ENCODE data around the gene YDJC. TPM values are rescaled to one million over a fixed set of nuclear protein-coding genes. Genes with fewer than 3 reads are reported as not detected.
"Not testable (repeated sequence)": the region's sequence is repeated elsewhere in the genome, so short reads cannot be mapped to it uniquely, and the experiment has no call there.

The YDJC gene
- total RNA-seq, 1 donor from 2014 or later, result 123 TPM

DNA sequence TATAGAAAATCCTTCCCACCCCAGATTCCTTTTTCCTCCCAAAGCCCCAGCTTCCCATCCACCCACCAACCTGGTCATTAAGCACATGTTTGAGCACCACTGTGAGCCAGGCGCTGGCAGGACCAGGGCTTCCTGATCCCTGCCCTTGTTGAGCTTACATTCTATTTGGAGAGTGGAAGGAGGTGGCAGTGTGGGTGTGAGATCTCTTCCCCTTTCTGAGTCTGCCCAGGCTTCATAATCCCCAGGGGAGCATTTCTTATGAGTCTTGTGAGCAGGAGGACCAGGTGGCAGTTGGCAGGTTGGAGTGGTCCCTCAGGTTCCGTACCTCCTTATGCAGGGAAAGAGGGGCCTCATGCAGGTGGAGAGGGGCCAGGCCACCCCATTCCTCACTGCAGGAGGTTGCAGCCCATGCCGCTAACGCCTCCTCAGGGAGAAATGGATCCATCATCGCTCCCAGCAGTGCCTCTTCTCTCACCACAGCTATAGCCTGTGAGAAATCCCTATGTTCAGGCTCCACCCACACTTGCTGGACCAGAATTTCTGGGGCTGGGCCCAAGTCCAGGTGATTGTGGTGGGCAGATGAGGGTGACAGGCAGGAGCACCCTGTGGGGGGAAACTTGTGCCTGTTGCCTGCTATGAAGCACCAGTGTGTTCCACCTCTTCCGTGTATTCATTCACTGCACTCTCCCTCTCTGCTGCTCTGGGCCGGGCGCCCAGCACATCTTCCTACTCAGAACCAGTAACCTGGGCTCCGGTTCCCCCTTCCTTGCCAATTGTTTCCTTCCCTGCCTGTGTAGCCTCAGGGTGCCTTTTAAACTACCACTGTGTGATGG is 38.8 kb downstream of the YDJC start:
- TF ChIP-seq CTCF (conservative IDR thresholded peaks at IDR 0.05; ENCODE audit: low read depth, low read length), result no peak
- no peak for DNase-seq (ENCODE audit: low read depth)
- H3K4me3 ChIP-seq (ENCODE audit: low read depth, low read length), result no peak overlapping the region

GRCh38 chr22:21589396-21589795 is 40.4 kb downstream of the YDJC start:
- DNase-seq (ENCODE audit: low read depth), result no peak
- TF ChIP-seq CTCF (conservative IDR thresholded peaks at IDR 0.05; ENCODE audit: low read depth, low read length), result no peak
- no peak overlapping the region for H3K4me3 ChIP-seq (ENCODE audit: low read depth, low read length)

DNA sequence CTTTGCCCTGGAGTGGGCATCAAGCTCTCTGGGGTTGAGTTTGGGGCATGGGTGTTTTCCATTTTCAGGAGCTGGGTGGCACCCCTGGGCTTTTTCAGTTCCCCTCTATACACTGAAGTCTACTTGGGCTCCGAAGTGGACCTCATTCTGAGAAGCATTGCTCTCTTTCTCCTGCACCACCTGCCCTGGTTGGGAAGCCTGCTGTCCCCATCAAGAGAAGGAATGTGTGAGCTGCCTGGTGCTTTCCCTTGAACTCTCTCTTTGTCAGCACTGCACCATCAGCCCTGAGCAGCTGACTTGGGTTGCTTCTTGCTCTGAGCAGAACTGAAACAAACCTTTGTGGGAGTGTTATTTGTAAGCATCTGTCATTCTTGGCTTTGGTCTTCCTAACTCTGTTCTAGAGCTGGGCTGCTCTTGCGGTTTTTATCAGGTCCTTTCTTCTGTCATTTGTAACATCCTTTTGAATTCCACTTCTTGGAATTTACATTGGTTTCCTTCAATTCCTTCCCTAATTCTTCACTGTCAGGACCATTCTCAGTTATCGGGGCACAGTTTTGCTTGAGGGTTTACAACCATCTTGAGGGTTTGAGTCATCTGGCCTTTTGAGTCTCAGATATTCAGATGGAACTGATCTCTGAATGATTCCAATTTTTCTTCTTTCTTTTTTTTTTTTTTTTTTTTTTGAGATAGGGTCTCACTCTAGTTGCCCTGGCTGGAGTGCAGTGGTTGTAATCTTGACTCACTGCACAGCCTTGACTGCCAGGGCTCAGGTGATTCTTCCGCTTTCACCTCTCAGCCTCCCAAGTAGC is 41.8 kb downstream of the YDJC start:
- no peak for DNase-seq (ENCODE audit: low read depth)
- no peak for TF ChIP-seq CTCF (conservative IDR thresholded peaks at IDR 0.05; ENCODE audit: low read depth, low read length)
- H3K4me3 ChIP-seq (ENCODE audit: low read depth, low read length), result no peak overlapping the region

- no peak for TF ChIP-seq CTCF (conservative IDR thresholded peaks at IDR 0.05; ENCODE audit: low read depth, low read length)
These were observed 44.4 kb downstream of the YDJC start for GRCh38 chr22:21585389-21585788.

GRCh38 chr22:21582801-21583740 is 46.8 kb downstream of the YDJC start:
- no peak for DNase-seq (ENCODE audit: low read depth)
- no peak for TF ChIP-seq CTCF (conservative IDR thresholded peaks at IDR 0.05; ENCODE audit: low read depth, low read length)
- no peak overlapping the region for H3K4me3 ChIP-seq (ENCODE audit: low read depth, low read length)

More at GRCh38 chr22:21585389-21585788, 44.4 kb downstream of the YDJC start:
- no peak overlapping the region for H3K4me3 ChIP-seq (ENCODE audit: low read depth, low read length)
- no peak for DNase-seq (ENCODE audit: low read depth)

GRCh38 chr22:21581009-21581713 is 48.7 kb downstream of the YDJC start:
- not testable (repeated sequence) for DNase-seq (ENCODE audit: low read depth)

DNA sequence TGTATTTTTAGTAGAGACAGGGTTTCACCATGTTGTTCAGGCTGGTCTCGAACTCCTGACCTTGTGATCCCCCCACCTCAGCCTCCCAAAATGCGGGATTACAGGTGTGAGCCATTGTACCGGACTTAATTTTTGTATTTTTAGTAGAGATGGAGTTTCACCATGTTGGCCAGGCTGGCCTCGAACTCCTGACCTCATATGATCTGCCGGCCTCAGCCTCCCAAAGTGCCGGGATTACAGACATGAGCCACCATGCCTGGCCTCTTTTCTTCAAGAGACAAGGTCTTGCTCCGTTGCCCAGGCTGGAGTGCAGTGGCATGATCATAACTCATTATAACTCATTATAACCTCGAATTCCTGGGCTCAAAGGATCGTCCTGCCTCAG is 49.2 kb downstream of the YDJC start:
- not testable (repeated sequence) for DNase-seq (ENCODE audit: low read depth); H3K4me3 ChIP-seq (ENCODE audit: low read depth, low read length)

More at GRCh38 chr22:21581009-21581713, 48.7 kb downstream of the YDJC start:
- not testable (repeated sequence) for H3K4me3 ChIP-seq (ENCODE audit: low read depth, low read length)

Measured in epithelial cell of proximal tubule (primary cell).